HG02759 (cell line): ENCODE results near the gene OPHN1.
A peak's percentile ranks its signal among the peaks of the same experiment; 100 is the strongest.

Source experiments
- ATAC-seq: cut with Tn5 transposase; IDR thresholded peaks from one replicate; pipeline ENCODE4 v1.9.1; 2021; ENCODE audit warnings: mild to moderate bottlenecking, moderate library complexity; ENCODE audit not compliant: unreplicated experiment

OPHN1 gene

GRCh38 chrX:68254738-68255645 is 178.3 kb downstream of the OPHN1 start:
- ATAC-seq, result no peak

- no peak for ATAC-seq
Measured at GRCh38 chrX:68252664-68253063, 180.6 kb downstream of the OPHN1 start.

GRCh38 chrX:68249903-68250302 is 183.4 kb downstream of the OPHN1 start:
- no peak for ATAC-seq

- ATAC-seq, result no peak
Measured at GRCh38 chrX:68249401-68249831, 183.9 kb downstream of the OPHN1 start.

- ATAC-seq, result no peak
Measured at GRCh38 chrX:68238568-68238967, 194.7 kb downstream of the OPHN1 start.

GRCh38 chrX:68234171-68234910 is 199.0 kb downstream of the OPHN1 start:
- no peak for ATAC-seq

GRCh38 chrX:68232206-68232605 is 201.1 kb downstream of the OPHN1 start:
- no peak for ATAC-seq

GRCh38 chrX:68209008-68209407 is 224.3 kb downstream of the OPHN1 start:
- no peak for ATAC-seq

GRCh38 chrX:68204521-68205038 is 228.7 kb downstream of the OPHN1 start:
- no peak for ATAC-seq

GRCh38 chrX:68203646-68204045 is 229.6 kb downstream of the OPHN1 start:
- no peak for ATAC-seq

GRCh38 chrX:68203211-68203610 is 230.1 kb downstream of the OPHN1 start:
- no peak for ATAC-seq

- no peak for ATAC-seq
Measured at GRCh38 chrX:68199062-68199848, 234.0 kb downstream of the OPHN1 start.

GRCh38 chrX:68196939-68197791 is 236.1 kb downstream of the OPHN1 start:
- peak; percentile 74 for ATAC-seq

GRCh38 chrX:68195561-68195960 is 237.7 kb downstream of the OPHN1 start:
- ATAC-seq, result no peak

GRCh38 chrX:68193786-68194185 is 239.5 kb downstream of the OPHN1 start:
- ATAC-seq, result no peak

- ATAC-seq, result no peak
Measured at GRCh38 chrX:68193234-68193633, 240.1 kb downstream of the OPHN1 start.

- no peak for ATAC-seq
Measured at GRCh38 chrX:68190799-68191198, 242.5 kb downstream of the OPHN1 start.

- ATAC-seq, result no peak
Measured at GRCh38 chrX:68186552-68187262, 246.6 kb downstream of the OPHN1 start.

- ATAC-seq, result no peak
Measured at GRCh38 chrX:68185161-68185560, 248.1 kb downstream of the OPHN1 start.
